Naive B cell (primary cell): ENCODE measurements around the gene SYCE3. TPM values are rescaled to one million over a fixed set of nuclear protein-coding genes. Genes with fewer than 3 reads are reported as not detected.

ENCODE experiments used
- ATAC-seq, 2 donors: fragments of 150-1000 bp; cut with Tn5 transposase; 2 replicates each; pipeline ENCODE4 v1.10.0; 2021; ENCODE audit warnings: low read depth in 2 of 2, mild to moderate bottlenecking in 2 of 2, moderate library complexity in 2 of 2
- DNase-seq: peaks from one replicate; pipeline ENCODE4 v3.0.0; 2022
- H3K27ac Mint-ChIP-seq, 6 donors: one replicate each; pipeline ENCODE4 v1.8.0; 2020 to 2022; ENCODE audit warnings: mild to moderate bottlenecking in 6 of 6, mixed read lengths in 6 of 6, moderate library complexity in 5 of 6, inconsistent platforms in 2 of 6
- H3K27me3 Mint-ChIP-seq, 3 donors: one replicate each; pipeline ENCODE4 v1.8.0; 2021 to 2022; ENCODE audit warnings: mixed read lengths in 3 of 3, mild to moderate bottlenecking in 1 of 3
- H3K36me3 Mint-ChIP-seq, 2 donors: one replicate each; pipeline ENCODE4 v1.8.0; 2020 to 2022; ENCODE audit warnings: mixed read lengths in 2 of 2, inconsistent platforms in 1 of 2, mild to moderate bottlenecking in 1 of 2
- H3K4me1 Mint-ChIP-seq, 3 donors: one replicate each; pipeline ENCODE4 v1.8.0; 2020 to 2022; ENCODE audit warnings: mixed read lengths in 3 of 3, inconsistent platforms in 1 of 3, mild to moderate bottlenecking in 1 of 3, moderate library complexity in 1 of 3
- H3K4me3 Mint-ChIP-seq, 8 donors: one replicate each; pipeline ENCODE4 v1.8.0; 2020 to 2022; ENCODE audit warnings: mild to moderate bottlenecking in 8 of 8, mixed read lengths in 8 of 8, moderate library complexity in 8 of 8, inconsistent platforms in 2 of 8
- H3K9me3 Mint-ChIP-seq, 7 donors: one replicate each; pipeline ENCODE4 v1.8.0; 2020 to 2022; ENCODE audit warnings: mixed read lengths in 7 of 7, mild to moderate bottlenecking in 5 of 7, inconsistent platforms in 2 of 7, moderate library complexity in 1 of 7
- polyA plus RNA-seq, 6 donors: library from polyadenylated mRNA; unstranded; fragments of 300-500 nt; fragmentation: Illumina TruSeq; gene quantifications; one replicate each; pipeline ENCODE4 v1.2.3, GENCODE V29; 2021; ENCODE audit warnings: low read depth in 6 of 6

Gene SYCE3
- polyA plus RNA-seq, 6 donors from 2014 or later = not detected

DNA sequence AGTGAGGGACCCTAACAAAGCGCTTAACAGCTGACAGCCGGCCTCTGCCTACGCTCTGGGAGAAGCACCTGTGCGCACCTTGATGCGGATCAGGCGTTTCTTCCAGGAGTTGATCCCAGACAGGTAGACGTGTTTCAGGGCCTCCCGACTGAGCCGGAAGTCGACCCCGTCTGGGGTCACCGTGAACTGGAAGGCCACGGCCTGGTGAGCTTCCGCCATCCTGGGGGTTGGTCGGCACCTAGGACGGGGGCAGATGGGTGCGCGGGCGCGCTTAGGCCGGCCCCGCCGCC lies 14.9 kb upstream of the SYCE3 start:
- Mint-ChIP-seq H3K27me3 (peaks cover 0 to 4% (median 0%) of the 10 kb centered on the region in 3 donors), H3K36me3 (no peaks in the 10 kb centered on the region), H3K4me3 (no peak overlapping the region), H3K4me1 (peaks cover 8 to 29% (median 15%) of the 10 kb centered on the region in 3 donors), H3K9me3 (no peaks in the 10 kb centered on the region), H3K27ac (no peak overlapping the region)
- no peak for DNase-seq
- ATAC-seq = no peak

- no peak overlapping the region for H3K27ac Mint-ChIP-seq
- peaks cover 4 to 29% (median 15%) of the 10 kb centered on the region in 3 donors for H3K4me1 Mint-ChIP-seq
- H3K4me3 Mint-ChIP-seq = peak overlapping the region in 1 of 8 donors; percentile 9
- no peak for ATAC-seq
- peaks cover 0 to 4% (median 0%) of the 10 kb centered on the region in 3 donors for H3K27me3 Mint-ChIP-seq
- no peaks in the 10 kb centered on the region for H3K36me3 Mint-ChIP-seq
- H3K9me3 Mint-ChIP-seq = no peaks in the 10 kb centered on the region
- no peak for DNase-seq
These were observed 14.3 kb upstream of the SYCE3 start for GRCh38 chr22:50576806-50577696.

DNA sequence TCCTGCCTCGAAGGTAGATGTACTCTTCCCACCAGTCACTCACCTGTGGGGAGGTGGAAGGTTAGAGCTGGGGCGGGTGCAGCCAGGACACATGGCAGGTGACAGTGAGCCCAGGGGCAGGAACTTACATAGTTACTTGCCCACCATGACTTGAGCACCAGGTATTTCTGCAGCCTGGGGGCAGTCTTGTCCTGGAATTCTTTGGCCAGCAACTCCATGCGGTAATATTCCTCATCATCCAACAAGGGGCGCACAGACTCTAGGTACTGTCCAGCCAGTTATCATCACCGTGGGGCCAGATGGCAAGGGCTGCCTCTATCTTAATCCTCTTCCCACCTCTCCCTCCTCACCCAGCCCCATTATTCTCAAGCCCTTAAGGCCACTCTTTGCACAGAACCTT lies 13.4 kb upstream of the SYCE3 start:
- peak overlapping the region in 1 of 8 donors; percentile 43 for H3K4me3 Mint-ChIP-seq
- peak overlapping the region in 1 of 6 donors; percentile 9 for H3K27ac Mint-ChIP-seq
- peaks cover 0 to 4% (median 0%) of the 10 kb centered on the region in 3 donors for H3K27me3 Mint-ChIP-seq
- DNase-seq (no peak), ATAC-seq (no peak)
- no peaks in the 10 kb centered on the region for H3K9me3 Mint-ChIP-seq
- H3K36me3 Mint-ChIP-seq = no peaks in the 10 kb centered on the region
- peaks cover 4 to 19% (median 9%) of the 10 kb centered on the region in 3 donors for H3K4me1 Mint-ChIP-seq

DNA sequence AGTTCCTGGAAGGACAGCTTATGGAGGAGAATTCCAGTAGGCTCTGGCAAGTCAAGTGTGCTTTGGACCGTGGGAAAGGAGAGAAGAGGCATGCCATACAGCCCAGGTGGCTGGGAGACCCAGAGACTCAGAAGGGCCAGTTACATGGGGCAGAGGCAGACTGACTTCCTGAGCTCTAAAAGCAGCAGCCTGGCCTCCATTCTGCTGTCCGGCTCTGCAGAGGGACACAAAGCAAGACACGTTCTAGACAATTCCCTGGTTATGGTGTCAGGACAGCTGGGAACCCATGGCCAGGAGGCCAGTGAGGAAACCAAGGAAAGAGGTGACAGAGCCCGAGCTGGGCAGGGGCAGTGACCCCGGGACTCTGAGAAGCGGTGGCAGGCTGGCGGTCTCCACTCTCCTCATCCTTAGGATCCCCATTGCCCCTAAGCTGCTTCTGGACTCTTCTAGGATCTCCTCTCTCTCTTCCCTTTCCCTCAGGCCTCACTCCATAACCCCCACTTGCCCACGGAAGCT lies 12.8 kb upstream of the SYCE3 start:
- Mint-ChIP-seq H3K27ac (no peak overlapping the region), H3K27me3 (peaks cover 0 to 4% (median 0%) of the 10 kb centered on the region in 3 donors), H3K4me3 (peak overlapping the region in 1 of 8 donors; percentile 44), H3K36me3 (no peaks in the 10 kb centered on the region), H3K4me1 (peaks cover 4 to 16% (median 9%) of the 10 kb centered on the region in 3 donors), H3K9me3 (no peaks in the 10 kb centered on the region)
- ATAC-seq (no peak), DNase-seq (no peak)

- Mint-ChIP-seq H3K4me3 (no peak overlapping the region), H3K9me3 (no peaks in the 10 kb centered on the region), H3K4me1 (peaks cover 4 to 13% (median 9%) of the 10 kb centered on the region in 3 donors), H3K27ac (no peak overlapping the region), H3K36me3 (no peaks in the 10 kb centered on the region), H3K27me3 (peaks cover 0 to 4% (median 0%) of the 10 kb centered on the region in 3 donors)
- ATAC-seq (no peak), DNase-seq (no peak)
These were observed 11.7 kb upstream of the SYCE3 start for GRCh38 chr22:50574383-50574755.

DNA sequence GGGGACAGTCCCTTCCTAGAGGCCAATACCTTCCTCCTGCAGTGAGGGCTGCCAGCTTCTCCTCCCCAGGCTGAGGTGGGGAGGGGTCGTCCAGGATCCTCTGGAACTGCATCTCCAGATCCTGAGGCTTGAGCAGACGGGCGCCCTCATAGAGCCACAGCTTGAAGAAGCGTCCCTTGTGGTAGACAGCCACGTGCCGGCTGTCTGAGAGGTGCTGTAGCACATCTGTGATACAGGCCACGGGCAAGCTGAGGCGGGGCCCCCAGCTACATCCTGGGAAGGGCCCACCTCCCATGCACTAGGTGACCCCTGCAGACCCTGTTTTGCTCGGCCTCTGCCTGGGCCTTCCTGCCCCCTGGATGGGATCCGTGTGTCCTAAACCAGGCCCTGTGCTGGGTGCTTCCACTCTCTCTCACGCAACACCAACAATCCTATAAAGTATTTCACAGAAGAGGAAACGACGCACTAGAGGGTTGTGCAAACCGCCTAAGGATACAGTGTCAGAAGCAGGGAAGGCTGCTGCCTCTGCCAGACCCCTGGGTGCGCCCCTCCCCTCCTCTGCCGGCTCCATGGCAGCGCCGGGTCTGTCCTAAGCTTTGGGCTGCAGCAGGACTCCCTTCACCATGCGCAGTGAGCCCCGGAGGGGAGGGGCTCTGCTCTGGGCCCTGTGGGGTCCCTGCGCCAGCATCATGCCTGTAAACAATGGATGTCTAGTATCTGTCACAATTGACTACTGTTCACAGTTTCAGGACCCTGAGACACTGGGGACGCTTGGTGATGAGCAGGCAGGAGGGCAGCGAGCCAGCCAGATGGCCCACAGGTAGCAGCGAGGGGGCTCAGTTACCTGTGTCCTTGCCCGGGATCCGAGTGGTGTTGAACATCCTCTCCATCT lies 11.0 kb upstream of the SYCE3 start:
- no peak overlapping the region for H3K4me3 Mint-ChIP-seq
- DNase-seq (no peak), ATAC-seq (no peak)
- no peaks in the 10 kb centered on the region for H3K36me3 Mint-ChIP-seq
- no peak overlapping the region for H3K27ac Mint-ChIP-seq
- H3K4me1 Mint-ChIP-seq = peaks cover 4 to 12% (median 9%) of the 10 kb centered on the region in 3 donors
- H3K9me3 Mint-ChIP-seq = no peaks in the 10 kb centered on the region
- peaks cover 0 to 4% (median 0%) of the 10 kb centered on the region in 3 donors for H3K27me3 Mint-ChIP-seq

GRCh38 chr22:50572965-50573364 lies 10.2 kb upstream of the SYCE3 start:
- no peak for ATAC-seq
- DNase-seq = no peak
- Mint-ChIP-seq H3K27me3 (peaks cover 0 to 4% (median 0%) of the 10 kb centered on the region in 3 donors), H3K4me3 (no peak overlapping the region), H3K36me3 (no peaks in the 10 kb centered on the region), H3K27ac (no peak overlapping the region), H3K9me3 (no peaks in the 10 kb centered on the region), H3K4me1 (peaks cover 4 to 12% (median 9%) of the 10 kb centered on the region in 3 donors)

DNA sequence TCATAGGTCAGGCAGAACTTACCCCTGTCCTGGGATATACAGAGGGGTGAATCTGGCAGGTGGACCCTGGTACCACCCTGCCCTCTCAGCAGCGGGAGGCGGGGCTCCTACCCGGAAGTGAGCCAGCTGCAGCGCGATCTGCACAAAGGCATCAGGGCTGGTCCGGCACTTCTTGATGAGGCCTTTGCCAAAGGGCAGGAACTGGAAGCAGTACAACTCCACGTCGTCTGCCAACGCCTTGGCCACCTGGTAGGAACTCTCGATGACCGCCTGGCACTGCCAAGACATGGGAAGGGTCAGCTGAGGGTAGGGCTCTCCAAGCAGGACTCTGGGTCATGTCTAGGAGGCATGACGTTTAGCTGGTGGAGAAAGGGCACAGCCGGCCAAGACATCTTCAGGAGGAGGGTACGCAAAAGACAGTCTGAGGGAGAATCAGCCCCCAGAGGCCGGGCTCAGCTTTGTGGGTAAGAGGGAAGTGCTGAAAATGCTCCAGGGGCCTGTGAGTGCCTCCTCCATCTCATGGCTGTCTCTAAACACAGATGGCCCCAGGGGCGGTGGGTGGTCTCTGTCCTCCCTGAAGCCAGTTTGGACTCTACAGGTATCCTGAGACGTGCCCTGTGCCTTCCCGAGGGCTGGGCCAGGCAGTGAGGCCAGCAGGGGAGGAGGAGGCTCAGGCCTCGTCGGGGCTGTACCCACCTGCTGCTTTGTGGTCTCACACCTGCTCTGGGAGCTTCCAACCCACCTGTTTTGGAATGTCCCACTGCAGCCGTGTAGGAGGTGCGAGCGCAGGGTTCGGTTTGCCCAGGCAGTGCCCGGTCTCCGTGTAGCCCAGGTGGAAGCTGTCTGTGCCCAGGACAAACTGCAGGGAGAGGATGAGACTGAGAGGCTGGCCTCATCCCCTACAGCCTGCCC lies 8.8 kb upstream of the SYCE3 start:
- no peak overlapping the region for H3K27ac Mint-ChIP-seq
- peaks cover 0 to 9% (median 0%) of the 10 kb centered on the region in 3 donors for H3K4me1 Mint-ChIP-seq
- no peaks in the 10 kb centered on the region for H3K36me3 Mint-ChIP-seq
- H3K27me3 Mint-ChIP-seq = peaks cover 0 to 5% (median 0%) of the 10 kb centered on the region in 3 donors
- no peak overlapping the region for H3K4me3 Mint-ChIP-seq
- H3K9me3 Mint-ChIP-seq = no peaks in the 10 kb centered on the region
- ATAC-seq (no peak), DNase-seq (no peak)

GRCh38 chr22:50570861-50571260 lies 8.1 kb upstream of the SYCE3 start:
- peaks cover 0 to 5% (median 0%) of the 10 kb centered on the region in 3 donors for H3K27me3 Mint-ChIP-seq
- H3K4me3 Mint-ChIP-seq = no peak overlapping the region
- peaks cover 0 to 9% (median 0%) of the 10 kb centered on the region in 3 donors for H3K4me1 Mint-ChIP-seq
- H3K9me3 Mint-ChIP-seq = no peaks in the 10 kb centered on the region
- H3K27ac Mint-ChIP-seq = no peak overlapping the region
- no peak for DNase-seq
- no peak for ATAC-seq
- H3K36me3 Mint-ChIP-seq = no peaks in the 10 kb centered on the region

DNA sequence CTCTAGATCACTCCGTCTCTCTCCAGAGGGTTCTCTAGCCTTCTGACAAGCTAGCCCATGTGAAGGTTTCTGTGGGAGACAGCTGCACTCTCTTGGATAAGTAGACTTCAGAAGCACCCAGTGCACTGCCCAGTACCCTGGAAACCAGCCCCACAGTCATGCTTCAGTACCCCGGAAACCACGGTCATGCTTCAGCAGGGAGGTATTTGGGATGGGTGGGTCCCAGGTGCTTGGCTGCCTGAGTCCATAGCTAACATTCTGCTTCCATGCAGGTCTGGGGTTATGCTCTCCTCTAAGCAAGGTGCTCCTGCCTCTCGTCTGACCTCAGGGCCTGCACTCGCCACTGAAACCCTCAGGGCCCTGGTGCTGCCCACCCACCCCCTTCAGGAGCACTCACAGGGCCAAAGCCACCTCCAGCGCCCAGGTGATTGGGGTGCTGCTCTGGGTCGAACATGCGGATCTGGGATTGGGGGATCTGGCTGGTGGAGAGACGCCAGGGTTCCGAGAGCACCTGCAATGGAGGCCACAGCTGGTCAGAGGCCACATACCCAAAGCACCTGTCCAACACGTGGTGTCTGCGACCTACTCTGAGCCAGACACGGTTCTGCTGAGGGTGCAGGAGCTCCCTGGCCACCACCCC lies 7.3 kb upstream of the SYCE3 start:
- Mint-ChIP-seq H3K4me1 (peaks cover 0 to 9% (median 0%) of the 10 kb centered on the region in 3 donors), H3K27ac (no peak overlapping the region), H3K36me3 (no peaks in the 10 kb centered on the region), H3K4me3 (no peak overlapping the region), H3K9me3 (no peaks in the 10 kb centered on the region), H3K27me3 (peaks cover 0 to 5% (median 0%) of the 10 kb centered on the region in 3 donors)
- no peak for DNase-seq
- no peak for ATAC-seq

- no peak overlapping the region for H3K4me3 Mint-ChIP-seq
- no peaks in the 10 kb centered on the region for H3K36me3 Mint-ChIP-seq
- H3K27me3 Mint-ChIP-seq = peaks cover 0 to 5% (median 0%) of the 10 kb centered on the region in 3 donors
- H3K4me1 Mint-ChIP-seq = peaks cover 0 to 9% (median 0%) of the 10 kb centered on the region in 3 donors
- no peak overlapping the region for H3K27ac Mint-ChIP-seq
- DNase-seq (no peak), ATAC-seq (no peak)
- H3K9me3 Mint-ChIP-seq = no peaks in the 10 kb centered on the region
These were observed 6.3 kb upstream of the SYCE3 start for GRCh38 chr22:50569041-50569459.

DNA sequence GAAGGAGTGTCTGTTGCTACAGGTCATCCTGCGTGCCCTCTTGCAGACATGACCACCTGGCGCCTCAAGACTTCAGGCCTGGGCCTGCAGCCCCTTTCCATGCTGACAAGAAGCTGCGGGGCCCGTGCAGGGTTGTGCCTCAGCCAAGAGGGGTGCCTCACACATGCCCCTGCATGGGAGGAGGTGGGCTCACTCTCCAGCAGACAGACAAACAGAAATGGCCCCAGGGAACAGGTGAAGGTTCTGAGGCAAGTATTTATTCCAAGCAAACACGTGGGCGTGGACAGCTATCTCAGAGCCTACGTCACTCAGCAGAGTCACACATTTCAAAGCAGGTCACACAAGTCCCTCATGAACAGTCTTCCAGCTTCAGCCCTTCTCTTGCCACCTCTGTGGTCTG lies 5.9 kb upstream of the SYCE3 start:
- ATAC-seq = no peak
- H3K27ac Mint-ChIP-seq = no peak overlapping the region
- no peaks in the 10 kb centered on the region for H3K9me3 Mint-ChIP-seq
- DNase-seq = no peak
- H3K36me3 Mint-ChIP-seq = no peaks in the 10 kb centered on the region
- H3K4me1 Mint-ChIP-seq = peaks cover 0 to 13% (median under 1%) of the 10 kb centered on the region in 3 donors
- H3K27me3 Mint-ChIP-seq = peaks cover 0 to 5% (median 0%) of the 10 kb centered on the region in 3 donors
- no peak overlapping the region for H3K4me3 Mint-ChIP-seq
